Measurements from ENCODE around the gene GFRA4. TPM values are rescaled to one million over a fixed set of nuclear protein-coding genes. Genes with fewer than 3 reads are reported as not detected.

The GFRA4 gene
- total and polyA plus RNA-seq, 2 donors (not counting 1 experiment from before 2014, with no cell fraction given), result not detected

- H3K4me1 ChIP-seq (ENCODE audit: control insufficient read depth, extremely low read depth, insufficient read depth, low read length), result no peaks in the 10 kb centered on the region
- DNase-seq (ENCODE audit: low read depth in 2 of 2), result no peak
- TF ChIP-seq EZH2 (IDR thresholded peaks at IDR 0.05; ENCODE audit: low read length, missing control alignments) (no peak), CTCF (conservative IDR thresholded peaks at IDR 0.05 in 1 of 2, IDR thresholded peaks at IDR 0.05 in 1 of 2; ENCODE audit: low read depth in 1 of 2, low read length in 2 of 2) (no peak)
These were observed 40.9 kb upstream of the GFRA4 start for GRCh38 chr20:3704087-3704486.

GRCh38 chr20:3702611-3703391 lies 39.6 kb upstream of the GFRA4 start:
- no peaks in the 10 kb centered on the region for H3K36me3 ChIP-seq (ENCODE audit: control insufficient read depth, insufficient read depth, low read length)
- H3K4me3 ChIP-seq (replicated peaks in 1 of 4; ENCODE audit: control extremely low read depth in 1 of 4, insufficient read depth in 1 of 4, low read depth in 3 of 4, low read length in 4 of 4), result no peak overlapping the region
- peaks cover 3% of the 10 kb centered on the region for H3K27me3 ChIP-seq (ENCODE audit: control insufficient read depth, insufficient read depth, low read length)
- H3K4me2 ChIP-seq (ENCODE audit: extremely low read depth, insufficient read depth, low read length), result no peak overlapping the region
- H3K9ac ChIP-seq (ENCODE audit: insufficient read depth, low read length), result no peak overlapping the region
- H4K20me1 ChIP-seq (ENCODE audit: control insufficient read depth, extremely low read depth, insufficient read depth, low read length), result no peaks in the 10 kb centered on the region
- TF ChIP-seq CTCF (conservative IDR thresholded peaks at IDR 0.05 in 1 of 2, IDR thresholded peaks at IDR 0.05 in 1 of 2; ENCODE audit: low read depth in 1 of 2, low read length in 2 of 2) (no peak), EZH2 (IDR thresholded peaks at IDR 0.05; ENCODE audit: low read length, missing control alignments) (no peak)
- H3K27ac ChIP-seq (ENCODE audit: insufficient read depth, low read length), result no peak overlapping the region
- H3K9me3 ChIP-seq (ENCODE audit: control insufficient read depth, insufficient read depth, low read depth, low read length), result no peaks in the 10 kb centered on the region
- no peaks in the 10 kb centered on the region for H3K4me1 ChIP-seq (ENCODE audit: control insufficient read depth, extremely low read depth, insufficient read depth, low read length)
- DNase-seq (ENCODE audit: low read depth in 2 of 2), result no peak
- H2AFZ ChIP-seq (ENCODE audit: low read length), result no peak overlapping the region
- no peaks in the 10 kb centered on the region for H3K79me2 ChIP-seq (ENCODE audit: control insufficient read depth, insufficient read depth, low read length)

More at GRCh38 chr20:3704087-3704486, 40.9 kb upstream of the GFRA4 start:
- Histone ChIP-seq H3K9ac (ENCODE audit: insufficient read depth, low read length) (no peak overlapping the region), H3K4me3 (replicated peaks in 1 of 4; ENCODE audit: control extremely low read depth in 1 of 4, insufficient read depth in 1 of 4, low read depth in 3 of 4, low read length in 4 of 4) (no peak overlapping the region), H3K4me2 (ENCODE audit: extremely low read depth, insufficient read depth, low read length) (no peak overlapping the region), H3K79me2 (ENCODE audit: control insufficient read depth, insufficient read depth, low read length) (no peaks in the 10 kb centered on the region), H2AFZ (ENCODE audit: low read length) (no peak overlapping the region), H3K36me3 (ENCODE audit: control insufficient read depth, insufficient read depth, low read length) (no peaks in the 10 kb centered on the region), H3K9me3 (ENCODE audit: control insufficient read depth, insufficient read depth, low read depth, low read length) (no peaks in the 10 kb centered on the region), H3K27me3 (ENCODE audit: control insufficient read depth, insufficient read depth, low read length) (peaks cover 3% of the 10 kb centered on the region), H3K27ac (ENCODE audit: insufficient read depth, low read length) (no peak overlapping the region), H4K20me1 (ENCODE audit: control insufficient read depth, extremely low read depth, insufficient read depth, low read length) (no peaks in the 10 kb centered on the region)

- Histone ChIP-seq H3K79me2 (ENCODE audit: control insufficient read depth, insufficient read depth, low read length) (no peaks in the 10 kb centered on the region), H3K4me2 (ENCODE audit: extremely low read depth, insufficient read depth, low read length) (no peak overlapping the region), H3K36me3 (ENCODE audit: control insufficient read depth, insufficient read depth, low read length) (no peaks in the 10 kb centered on the region), H3K27me3 (ENCODE audit: control insufficient read depth, insufficient read depth, low read length) (peaks cover 3% of the 10 kb centered on the region), H3K27ac (ENCODE audit: insufficient read depth, low read length) (no peak overlapping the region), H2AFZ (ENCODE audit: low read length) (no peak overlapping the region), H3K4me3 (replicated peaks in 1 of 4; ENCODE audit: control extremely low read depth in 1 of 4, insufficient read depth in 1 of 4, low read depth in 3 of 4, low read length in 4 of 4) (no peak overlapping the region), H4K20me1 (ENCODE audit: control insufficient read depth, extremely low read depth, insufficient read depth, low read length) (no peaks in the 10 kb centered on the region), H3K9me3 (ENCODE audit: control insufficient read depth, insufficient read depth, low read depth, low read length) (no peaks in the 10 kb centered on the region), H3K9ac (ENCODE audit: insufficient read depth, low read length) (no peak overlapping the region), H3K4me1 (ENCODE audit: control insufficient read depth, extremely low read depth, insufficient read depth, low read length) (no peaks in the 10 kb centered on the region)
- no peak for DNase-seq (ENCODE audit: low read depth in 2 of 2)
- TF ChIP-seq CTCF (conservative IDR thresholded peaks at IDR 0.05 in 1 of 2, IDR thresholded peaks at IDR 0.05 in 1 of 2; ENCODE audit: low read depth in 1 of 2, low read length in 2 of 2) (no peak), EZH2 (IDR thresholded peaks at IDR 0.05; ENCODE audit: low read length, missing control alignments) (no peak)
These were observed 38.1 kb upstream of the GFRA4 start for GRCh38 chr20:3701061-3701998.

Measured in fibroblast of lung (primary cell).